CD4-positive, alpha-beta memory T cell (primary cell): ENCODE data around the gene CTNNAL1. TPM values are rescaled to one million over a fixed set of nuclear protein-coding genes. Genes with fewer than 3 reads are reported as not detected.
A peak's percentile ranks its signal among the peaks of the same experiment; 100 is the strongest.

Source experiments
- CTCF ChIA-PET: fragments of 350-600 bp; sonication (Branson Sonifier 250); formaldehyde crosslinking; loops from one replicate; lab custom pipeline; 2021; ENCODE audit warnings: inconsistent platforms; ENCODE audit not compliant: partially characterized antibody; lab: Charles Lee
- POLR2A ChIA-PET: fragments of 350-600 bp; sonication (Branson Sonifier 250); formaldehyde crosslinking; loops from one replicate; lab custom pipeline; 2021; ENCODE audit not compliant: partially characterized antibody; lab: Charles Lee
- DNase-seq, 5 donors: peaks; one replicate each; pipeline versions ENCODE4 v3.0.0 to v3.0.0-alpha.2; 2020 to 2022; ENCODE audit warnings: mixed read lengths in 1 of 5
- H3K27ac ChIP-seq: one replicate; pipeline ENCODE4 v1.7.0; 2013; ENCODE audit warnings: low read depth, low read length
- H3K27me3 ChIP-seq: 2 replicates; pipeline ENCODE4 v1.7.0; 2013; ENCODE audit warnings: mild to moderate bottlenecking, low read length, moderate library complexity; ENCODE audit not compliant: insufficient read depth
- H3K36me3 ChIP-seq: 2 replicates; pipeline ENCODE4 v1.7.0; 2013; ENCODE audit warnings: mild to moderate bottlenecking, low read length, moderate library complexity; ENCODE audit not compliant: insufficient read depth
- H3K4me1 ChIP-seq: 2 replicates; pipeline ENCODE4 v1.7.0; 2013; ENCODE audit warnings: mild to moderate bottlenecking, low read length, moderate library complexity; ENCODE audit not compliant: insufficient read depth
- H3K4me3 ChIP-seq, 2 donors: one replicate each; pipeline ENCODE4 v1.7.0; 2013; ENCODE audit warnings: low read length in 2 of 2, mild to moderate bottlenecking in 1 of 2
- H3K9me3 ChIP-seq, 2 donors: one replicate each; pipeline ENCODE4 v1.7.0; 2013; ENCODE audit warnings: low read length in 2 of 2, control low read depth in 1 of 2; ENCODE audit not compliant: control insufficient read depth in 1 of 2
- H3K27ac Mint-ChIP-seq, 7 donors: one replicate each; pipeline ENCODE4 v1.8.0; 2020 to 2021; ENCODE audit warnings: mixed read lengths in 7 of 7, mild to moderate bottlenecking in 6 of 7, inconsistent platforms in 3 of 7, moderate library complexity in 3 of 7
- H3K27me3 Mint-ChIP-seq, 2 donors: one replicate each; pipeline ENCODE4 v1.8.0; 2020 to 2021; ENCODE audit warnings: mixed read lengths in 2 of 2
- H3K36me3 Mint-ChIP-seq, 2 donors: one replicate each; pipeline ENCODE4 v1.8.0; 2020 to 2021; ENCODE audit warnings: mixed read lengths in 2 of 2, inconsistent platforms in 1 of 2, mild to moderate bottlenecking in 1 of 2
- H3K4me1 Mint-ChIP-seq, 4 donors: one replicate each; pipeline ENCODE4 v1.8.0; 2020 to 2021; ENCODE audit warnings: mixed read lengths in 4 of 4, mild to moderate bottlenecking in 1 of 4
- H3K4me3 Mint-ChIP-seq, 8 donors: one replicate each; pipeline ENCODE4 v1.8.0; 2020 to 2021; ENCODE audit warnings: mixed read lengths in 8 of 8, mild to moderate bottlenecking in 7 of 8, moderate library complexity in 6 of 8, inconsistent platforms in 3 of 8
- H3K9me3 Mint-ChIP-seq, 8 donors: one replicate each; pipeline ENCODE4 v1.8.0; 2020 to 2021; ENCODE audit warnings: mixed read lengths in 8 of 8, mild to moderate bottlenecking in 5 of 8, inconsistent platforms in 3 of 8, moderate library complexity in 1 of 8
- intact Hi-C: fragments of 100-400 bp; cut with micrococcal nuclease; formaldehyde crosslinking; loops from one replicate; pipeline ENCODE4 v1.15.1; 2023
- polyA plus RNA-seq, 2 donors: library from polyadenylated mRNA; unstranded; fragments of 300-500 nt; fragmentation: Illumina TruSeq; gene quantifications; one replicate each; pipeline ENCODE4 v1.2.3, GENCODE V29; 2021
- total RNA-seq, 2 experiments: library from RNA; stranded (reverse); gene quantifications; one replicate each; pipeline ENCODE4 v1.2.3, GENCODE V29; 2021

The CTNNAL1 gene
- total and polyA plus RNA-seq, 4 experiments from 2014 or later, result 1.8 to 3.3 (median 2.5) TPM

- H3K36me3 Mint-ChIP-seq, result peaks cover 0 to 7% of the 10 kb centered on the region in 2 donors
- intact Hi-C loops, result loop anchor here (5.0 kb wide), 3 partner anchors 59 to 1729 kb away; partner anchors contain the start of gene RAD23B
- POLR2A ChIA-PET, result no interaction called here
- H3K27me3 Mint-ChIP-seq, result peaks cover 0 to 2% of the 10 kb centered on the region in 2 donors
- no peaks in the 10 kb centered on the region for H3K36me3 ChIP-seq
- peaks cover 13% of the 10 kb centered on the region for H3K4me1 ChIP-seq
- peak overlapping the region in 1 of 8 donors; percentile 97 for H3K4me3 Mint-ChIP-seq
- DNase-seq, result no peak
- H3K27me3 ChIP-seq, result no peaks in the 10 kb centered on the region
- H3K4me1 Mint-ChIP-seq, result peaks cover 17 to 31% (median 27%) of the 10 kb centered on the region in 4 donors
- H3K9me3 Mint-ChIP-seq, result no peaks in the 10 kb centered on the region
- no peaks in the 10 kb centered on the region for H3K9me3 ChIP-seq
- H3K27ac ChIP-seq, result no peak overlapping the region
- H3K27ac Mint-ChIP-seq, result peak overlapping the region in 5 of 7 donors; percentile 8 to 93 (median 20)
- CTCF ChIA-PET, result interaction anchor here (1.0 kb wide), 1 partner anchor 109 kb away, joined by 3 read pairs; the partner anchor contains the start of gene TMEM245
- H3K4me3 ChIP-seq, result no peak overlapping the region
Measured at GRCh38 chr9:109011231-109011671, 2.0 kb downstream of the CTNNAL1 start.

GRCh38 chr9:109010746-109011145 is 2.6 kb downstream of the CTNNAL1 start:
- no peaks in the 10 kb centered on the region for H3K27me3 ChIP-seq
- H3K27me3 Mint-ChIP-seq, result peaks cover 0 to 2% of the 10 kb centered on the region in 2 donors
- peaks cover 17 to 31% (median 27%) of the 10 kb centered on the region in 4 donors for H3K4me1 Mint-ChIP-seq
- H3K4me3 Mint-ChIP-seq, result peak overlapping the region in 2 of 8 donors; percentile 42 to 59
- no peaks in the 10 kb centered on the region for H3K9me3 ChIP-seq
- peaks cover 13% of the 10 kb centered on the region for H3K4me1 ChIP-seq
- no peak overlapping the region for H3K27ac ChIP-seq
- ChIA-PET CTCF (interaction anchor here (1.0 kb wide), 1 partner anchor 109 kb away, joined by 3 read pairs; the partner anchor contains the start of gene TMEM245), POLR2A (no interaction called here)
- H3K9me3 Mint-ChIP-seq, result no peaks in the 10 kb centered on the region
- H3K27ac Mint-ChIP-seq, result peak overlapping the region in 3 of 7 donors; percentile 18 to 93 (median 22)
- peaks cover 0 to 7% of the 10 kb centered on the region in 2 donors for H3K36me3 Mint-ChIP-seq
- peak in 4 of 5 donors; percentile 24 to 85 (median 35) for DNase-seq
- intact Hi-C loops, result loop anchor here (5.0 kb wide), 3 partner anchors 58 to 1728 kb away; partner anchors contain the start of gene RAD23B
- H3K36me3 ChIP-seq, result no peaks in the 10 kb centered on the region
- no peak overlapping the region for H3K4me3 ChIP-seq

DNA sequence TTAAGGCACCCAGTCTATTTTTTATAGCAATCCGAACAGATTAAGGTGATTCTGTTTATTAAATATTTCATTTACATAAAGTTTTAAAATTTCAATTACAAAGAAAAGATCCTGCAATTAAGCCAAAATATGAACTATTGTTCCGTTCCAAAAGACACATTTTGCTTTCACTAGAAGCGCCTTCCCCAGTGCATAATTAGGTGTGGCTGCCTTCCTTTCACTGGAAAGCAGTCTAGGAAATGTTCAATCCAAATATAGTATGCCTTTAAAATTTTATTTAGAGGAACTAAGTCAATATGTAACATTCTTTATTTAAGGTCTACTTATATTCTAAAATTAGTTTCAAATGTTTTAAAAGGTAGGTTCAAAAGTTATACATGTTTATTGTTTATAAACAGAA is 7.6 kb downstream of the CTNNAL1 start:
- peaks cover 0 to 2% of the 10 kb centered on the region in 2 donors for H3K27me3 Mint-ChIP-seq
- H3K36me3 ChIP-seq, result no peaks in the 10 kb centered on the region
- no peaks in the 10 kb centered on the region for H3K9me3 ChIP-seq
- peaks cover 6 to 18% (median 11%) of the 10 kb centered on the region in 8 donors for H3K9me3 Mint-ChIP-seq
- ChIA-PET POLR2A (no interaction called here), CTCF (no interaction called here)
- H3K4me1 ChIP-seq, result no peaks in the 10 kb centered on the region
- no peak overlapping the region for H3K27ac Mint-ChIP-seq
- no peak overlapping the region for H3K27ac ChIP-seq
- H3K4me3 Mint-ChIP-seq, result no peak overlapping the region
- DNase-seq, result no peak
- intact Hi-C loops, result no loop called here
- peaks cover 5 to 12% (median 7%) of the 10 kb centered on the region in 4 donors for H3K4me1 Mint-ChIP-seq
- H3K4me3 ChIP-seq, result no peak overlapping the region
- H3K27me3 ChIP-seq, result no peaks in the 10 kb centered on the region
- H3K36me3 Mint-ChIP-seq, result peaks cover 0 to 5% of the 10 kb centered on the region in 2 donors

GRCh38 chr9:109003116-109003515 is 10.2 kb downstream of the CTNNAL1 start:
- Mint-ChIP-seq H3K9me3 (peaks cover 6 to 18% (median 11%) of the 10 kb centered on the region in 8 donors), H3K27me3 (peaks cover 0 to 2% of the 10 kb centered on the region in 2 donors), H3K4me1 (peaks cover 6 to 14% (median 9%) of the 10 kb centered on the region in 4 donors), H3K36me3 (peaks cover 0 to 5% of the 10 kb centered on the region in 2 donors), H3K4me3 (no peak overlapping the region), H3K27ac (no peak overlapping the region)
- no peaks in the 10 kb centered on the region for H3K9me3 ChIP-seq
- H3K4me3 ChIP-seq, result no peak overlapping the region
- H3K4me1 ChIP-seq, result no peaks in the 10 kb centered on the region
- no peak overlapping the region for H3K27ac ChIP-seq
- H3K27me3 ChIP-seq, result no peaks in the 10 kb centered on the region
- no peak for DNase-seq
- intact Hi-C loops, result no loop called here
- POLR2A ChIA-PET, result no interaction called here
- H3K36me3 ChIP-seq, result no peaks in the 10 kb centered on the region
- CTCF ChIA-PET, result no interaction called here

DNA sequence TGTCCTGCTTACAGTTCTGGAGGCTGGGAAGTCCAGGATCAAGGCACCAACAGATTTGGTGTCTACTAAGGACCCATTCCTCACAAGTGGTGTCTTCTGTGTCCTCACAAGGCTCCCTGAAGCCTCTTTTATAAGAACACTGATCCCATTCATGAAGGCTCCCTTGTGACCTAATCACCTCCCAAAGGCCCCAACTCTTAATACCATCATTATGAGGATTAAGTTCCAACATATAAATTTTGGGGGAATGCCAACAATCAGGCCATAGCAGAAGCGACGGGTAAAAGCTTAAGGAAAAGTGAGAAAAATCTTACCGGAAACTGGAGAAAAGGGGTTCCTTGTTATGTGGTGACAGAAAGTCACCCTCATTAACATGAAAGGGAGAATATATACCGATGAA is 11.2 kb downstream of the CTNNAL1 start:
- Histone ChIP-seq H3K4me1 (no peaks in the 10 kb centered on the region), H3K27me3 (no peaks in the 10 kb centered on the region), H3K4me3 (no peak overlapping the region), H3K36me3 (no peaks in the 10 kb centered on the region), H3K9me3 (no peaks in the 10 kb centered on the region), H3K27ac (no peak overlapping the region)
- peaks cover 7 to 14% (median 10%) of the 10 kb centered on the region in 4 donors for H3K4me1 Mint-ChIP-seq
- intact Hi-C loops, result no loop called here
- no peak for DNase-seq
- H3K9me3 Mint-ChIP-seq, result peaks cover 6 to 18% (median 11%) of the 10 kb centered on the region in 8 donors
- H3K27me3 Mint-ChIP-seq, result peaks cover under 1 to 2% of the 10 kb centered on the region in 2 donors
- peaks cover 0 to 5% of the 10 kb centered on the region in 2 donors for H3K36me3 Mint-ChIP-seq
- H3K4me3 Mint-ChIP-seq, result no peak overlapping the region
- CTCF ChIA-PET, result no interaction called here
- POLR2A ChIA-PET, result no interaction called here
- H3K27ac Mint-ChIP-seq, result no peak overlapping the region

- peaks cover 6 to 18% (median 11%) of the 10 kb centered on the region in 8 donors for H3K9me3 Mint-ChIP-seq
- Histone ChIP-seq H3K36me3 (no peaks in the 10 kb centered on the region), H3K27me3 (no peaks in the 10 kb centered on the region), H3K4me1 (no peaks in the 10 kb centered on the region), H3K9me3 (no peaks in the 10 kb centered on the region), H3K27ac (no peak overlapping the region), H3K4me3 (no peak overlapping the region)
- POLR2A ChIA-PET, result no interaction called here
- H3K4me3 Mint-ChIP-seq, result peak overlapping the region in 1 of 8 donors; percentile 51
- CTCF ChIA-PET, result no interaction called here
- peaks cover 0 to 1% of the 10 kb centered on the region in 2 donors for H3K27me3 Mint-ChIP-seq
- H3K4me1 Mint-ChIP-seq, result peaks cover 8 to 14% (median 11%) of the 10 kb centered on the region in 4 donors
- H3K27ac Mint-ChIP-seq, result no peak overlapping the region
- peaks cover 0 to 5% of the 10 kb centered on the region in 2 donors for H3K36me3 Mint-ChIP-seq
- intact Hi-C loops, result no loop called here
- DNase-seq, result peak in 1 of 5 donors; percentile 16
Measured at GRCh38 chr9:109001275-109001676, 12.0 kb downstream of the CTNNAL1 start.

GRCh38 chr9:108997112-108997511 is 16.2 kb downstream of the CTNNAL1 start:
- peaks cover 8% of the 10 kb centered on the region for H3K4me1 ChIP-seq
- no peak overlapping the region for H3K4me3 ChIP-seq
- H3K27ac ChIP-seq, result no peak overlapping the region
- ChIA-PET CTCF (no interaction called here), POLR2A (no interaction called here)
- H3K36me3 ChIP-seq, result no peaks in the 10 kb centered on the region
- no peaks in the 10 kb centered on the region for H3K9me3 ChIP-seq
- Mint-ChIP-seq H3K27ac (peak overlapping the region in 1 of 7 donors; percentile 87), H3K9me3 (peaks cover 0 to under 1% (median 0%) of the 10 kb centered on the region in 8 donors), H3K4me1 (peaks cover 10 to 19% (median 15%) of the 10 kb centered on the region in 4 donors), H3K36me3 (no peaks in the 10 kb centered on the region), H3K4me3 (no peak overlapping the region), H3K27me3 (peaks cover 0 to 1% of the 10 kb centered on the region in 2 donors)
- intact Hi-C loops, result no loop called here
- DNase-seq, result no peak
- no peaks in the 10 kb centered on the region for H3K27me3 ChIP-seq
